Pulmonary artery endothelial cell (primary cell): ENCODE measurements around the gene PMM2. TPM values are rescaled to one million over a fixed set of nuclear protein-coding genes. Genes with fewer than 3 reads are reported as not detected.
"Not testable (repeated sequence)": the region's sequence is repeated elsewhere in the genome, so short reads cannot be mapped to it uniquely, and the experiment has no call there.

Experiments used
- DNase-seq: peaks from one replicate; pipeline ENCODE4 v3.0.0-alpha.2; 2011; ENCODE audit warnings: low read depth, low spot score
- total RNA-seq: library from RNA; depleted of rRNA; stranded (reverse); fragments of >200 nt; gene quantifications from 2 replicates; pipeline ENCODE4 v1.2.3, GENCODE V29; 2014

PMM2 gene
- total RNA-seq = 21.6 and 31.1 TPM in 2 replicates

DNA sequence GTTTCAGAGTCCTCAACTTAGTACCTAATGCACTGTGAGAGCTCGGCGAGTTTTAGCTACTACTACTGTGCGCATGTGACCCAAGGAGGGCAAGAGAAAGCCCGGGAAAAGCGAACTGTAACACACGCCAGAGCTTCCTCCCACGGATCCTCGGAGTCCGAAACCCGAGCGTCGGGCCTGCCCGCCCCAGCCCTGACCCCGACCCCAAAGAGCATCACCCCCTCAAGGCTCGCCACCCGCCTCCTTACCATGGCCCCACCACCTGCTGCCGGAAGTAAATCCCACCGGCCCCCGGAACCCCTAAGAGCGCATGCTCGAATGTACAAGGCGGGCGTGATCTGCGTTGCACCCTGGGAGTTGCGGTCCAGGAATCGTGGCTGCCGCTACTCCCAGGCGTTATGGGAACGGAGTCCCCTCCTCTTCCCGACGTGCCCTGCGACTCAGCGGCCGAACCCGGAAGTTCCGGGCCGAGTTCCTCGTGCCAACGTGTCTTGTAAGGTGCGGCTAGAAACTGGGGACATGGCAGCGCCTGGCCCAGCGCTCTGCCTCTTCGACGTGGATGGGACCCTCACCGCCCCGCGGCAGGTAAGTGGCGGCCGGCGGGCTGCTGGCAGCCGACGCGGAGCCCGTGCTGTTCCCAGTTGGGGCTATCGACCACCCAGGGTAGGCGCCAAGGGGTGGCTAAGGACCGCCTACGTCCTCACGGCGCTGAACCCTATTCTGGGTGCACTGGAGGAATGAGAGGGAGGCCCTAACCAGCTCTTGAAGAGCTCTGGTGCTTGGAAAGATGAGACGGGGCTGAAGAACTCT lies at the start of gene PMM2, which contains the start of gene TMEM186:
Gene PMM2 (plus strand): TSS at position 476 of the 810 bp plus-strand sequence. CDS start 44 bp downstream, at position 520.
Gene TMEM186 (minus strand): TSS at position 276 of the 810 bp plus-strand sequence. CDS start 25 bp downstream, at position 251.
- DNase-seq = peak; percentile 90

DNA sequence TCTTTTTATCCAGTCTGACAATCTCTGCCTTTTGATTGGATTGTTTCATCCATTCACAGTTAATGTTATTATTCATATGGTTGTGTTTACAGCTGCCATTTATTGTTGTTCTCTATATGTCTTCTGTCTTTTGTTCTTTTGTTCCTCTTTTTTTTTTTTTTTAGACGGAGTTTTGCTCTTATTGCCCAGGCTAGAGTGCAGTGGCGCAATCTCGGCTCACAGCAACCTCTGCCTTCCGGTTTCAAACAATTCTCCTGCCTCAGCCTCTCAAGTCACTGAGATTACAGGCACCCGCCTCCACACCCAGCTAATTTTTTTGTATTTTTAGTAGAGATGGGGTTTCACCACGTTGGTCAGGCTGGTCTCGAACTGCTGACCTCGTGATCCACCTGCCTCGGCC lies 48.7 kb upstream of the PMM2 start:
- DNase-seq = not testable (repeated sequence)

DNA sequence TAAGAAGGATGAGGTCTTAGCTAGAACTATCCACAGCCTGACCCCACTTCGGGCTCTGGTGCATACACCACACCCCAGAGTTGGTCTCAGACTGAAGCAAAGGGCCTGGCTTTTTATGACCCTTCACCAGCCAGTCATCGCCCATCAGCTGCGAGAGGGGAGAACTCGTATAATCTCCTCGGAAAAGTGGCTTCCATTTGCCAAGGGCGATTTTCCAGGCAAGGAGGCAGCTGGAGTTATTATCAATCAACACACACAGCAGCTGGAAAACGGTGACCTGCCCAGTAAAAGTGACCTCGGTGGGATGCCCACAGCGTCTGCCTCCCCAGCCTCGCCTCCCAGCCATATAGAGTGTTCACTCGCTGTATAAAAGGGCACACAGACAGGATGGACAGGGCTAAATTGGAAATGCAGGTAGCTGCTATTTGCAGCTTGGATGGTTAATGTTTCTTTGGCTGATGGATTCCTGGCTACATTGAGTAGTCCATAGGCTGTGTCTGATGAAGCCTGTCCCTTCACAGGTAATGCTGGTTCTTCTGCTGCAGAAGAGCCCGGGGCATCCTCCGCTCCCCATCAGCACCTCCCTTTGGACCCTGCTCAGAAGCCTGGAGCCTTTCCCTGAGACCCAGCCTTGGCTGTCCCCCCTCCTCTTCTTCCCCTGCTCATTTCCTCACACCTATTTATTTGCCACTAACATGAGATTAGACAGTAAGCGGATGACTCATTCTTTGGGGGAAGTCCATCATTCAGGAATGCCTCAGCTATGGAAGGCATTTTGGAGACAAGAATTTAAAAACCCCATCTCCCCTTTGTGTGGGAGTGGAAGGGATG lies 45.9 kb upstream of the PMM2 start:
- DNase-seq = no peak

DNA sequence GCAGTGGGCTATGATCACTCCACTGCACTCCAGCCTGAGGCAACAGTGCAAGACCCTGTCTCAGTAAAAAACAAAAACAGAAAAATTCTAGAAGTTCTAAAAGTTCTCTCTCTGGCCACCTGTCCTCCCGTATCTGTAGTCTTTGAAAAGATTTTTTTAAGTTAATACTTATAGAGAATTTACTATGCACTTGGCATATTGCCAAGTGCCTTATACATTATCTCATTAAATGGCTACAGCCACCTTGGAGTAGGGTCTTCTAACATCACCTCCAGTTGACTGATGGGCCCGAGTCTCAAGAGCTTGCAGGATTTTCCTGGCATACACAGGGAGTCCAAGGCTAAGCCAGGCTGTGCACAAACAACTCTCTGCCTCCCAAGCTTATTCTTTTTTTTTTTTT lies 44.9 kb upstream of the PMM2 start:
- no peak for DNase-seq

DNA sequence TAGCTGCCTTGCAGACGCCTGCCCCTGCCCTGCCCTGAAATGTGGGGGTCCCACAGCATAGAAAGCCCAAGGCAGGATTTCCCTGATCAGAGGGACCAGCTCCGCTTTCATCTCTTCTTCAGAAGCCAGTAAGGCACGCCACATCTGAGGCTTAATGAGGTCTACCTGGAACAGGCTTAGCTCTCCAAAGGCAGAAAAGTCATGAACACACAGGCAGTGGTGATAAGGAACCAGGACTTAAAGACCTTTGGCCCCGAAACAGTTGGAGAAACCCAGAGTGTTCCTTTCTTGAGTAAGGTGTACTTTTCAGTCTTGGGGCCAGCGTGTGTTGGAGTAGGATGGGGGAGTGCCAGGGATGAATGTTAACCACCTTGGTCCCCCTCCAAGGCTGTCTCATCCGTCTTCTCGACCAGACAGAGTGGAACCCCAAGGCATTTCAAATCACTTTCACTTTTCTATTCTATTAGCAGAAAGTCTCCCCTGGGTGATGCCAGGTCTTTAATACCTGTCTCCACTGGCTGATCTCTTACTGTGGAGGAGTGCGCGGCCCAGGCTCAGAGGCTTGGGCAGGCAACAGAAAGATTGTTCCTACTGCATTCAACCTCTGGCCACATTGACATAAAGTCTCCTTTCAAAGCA lies 44.1 kb upstream of the PMM2 start:
- no peak for DNase-seq

DNA sequence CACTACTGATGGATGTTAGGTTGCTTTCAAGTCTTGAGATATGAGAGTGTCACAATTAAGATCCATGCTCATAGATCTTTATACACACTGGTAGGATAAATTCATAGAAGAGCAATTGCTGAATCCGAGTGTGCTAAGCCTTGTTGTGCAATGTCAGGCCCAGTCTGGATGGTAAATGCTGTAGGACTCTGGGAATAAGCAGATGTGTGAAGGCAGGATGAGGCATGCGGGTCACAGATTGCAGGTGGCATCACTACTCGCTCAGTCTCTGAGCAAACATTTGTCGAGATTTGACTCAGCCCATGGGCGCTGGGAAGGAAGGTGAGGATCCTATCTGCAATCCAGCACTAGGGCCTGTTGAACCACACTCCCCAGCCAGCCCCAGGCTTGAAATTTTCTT lies 40.9 kb upstream of the PMM2 start:
- DNase-seq = no peak

DNA sequence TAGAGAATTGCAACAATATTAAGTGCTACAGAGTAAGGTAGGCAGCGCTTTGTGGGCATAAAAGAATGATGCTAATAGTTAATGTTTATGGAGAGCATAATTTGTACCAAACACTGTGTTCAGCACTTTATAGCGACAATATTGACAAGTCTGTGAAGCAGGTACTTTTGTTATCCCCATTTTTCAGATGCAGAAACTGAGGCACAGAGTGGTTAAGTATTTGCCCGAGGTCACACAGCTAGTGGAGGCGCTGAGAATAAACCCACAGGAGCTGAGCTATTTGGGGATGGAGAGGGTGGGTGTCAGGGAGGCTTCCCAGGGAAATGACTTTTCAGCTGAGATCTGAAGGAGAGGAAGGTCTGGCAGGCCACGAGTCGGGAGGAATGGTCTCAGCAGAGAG lies 39.6 kb upstream of the PMM2 start:
- no peak for DNase-seq

DNA sequence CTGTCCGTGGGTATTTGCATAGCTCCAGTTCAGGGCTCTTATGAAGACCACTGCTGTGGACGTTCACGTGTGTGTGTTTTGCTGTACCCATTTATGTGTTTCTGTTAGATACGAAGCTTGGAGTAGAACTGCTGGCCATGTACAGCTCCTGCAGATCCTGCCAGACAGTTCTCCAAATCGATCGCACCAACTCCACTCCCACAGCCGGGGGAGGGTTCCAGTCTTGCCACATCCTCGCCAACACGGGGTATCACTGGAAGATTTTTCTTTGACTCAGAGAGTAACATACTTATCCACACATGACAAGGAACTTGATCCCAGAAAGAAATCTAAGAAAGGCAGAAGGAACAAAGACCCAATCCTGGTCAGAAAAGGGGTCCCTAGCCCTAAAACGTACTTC lies 37.6 kb upstream of the PMM2 start:
- DNase-seq = no peak

DNA sequence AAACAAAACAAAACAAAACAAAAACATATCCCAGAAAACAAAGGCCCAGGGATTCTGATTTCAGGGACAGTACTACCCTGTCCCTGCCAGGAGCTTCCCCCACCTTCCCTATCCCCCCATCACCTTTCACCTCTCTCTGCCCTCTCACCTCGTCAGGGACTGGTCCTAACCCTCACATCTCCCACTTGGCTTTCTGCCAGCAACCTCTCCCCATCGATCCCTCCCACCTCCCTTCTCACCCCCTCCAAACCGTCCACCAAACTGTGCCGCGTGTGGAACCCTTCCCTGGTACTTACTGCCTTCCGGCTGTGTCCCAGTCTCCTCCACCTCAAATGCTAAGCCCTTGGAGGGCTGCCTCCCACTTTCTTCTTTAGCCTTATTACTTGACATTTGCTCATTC lies 36.6 kb upstream of the PMM2 start:
- no peak for DNase-seq

DNA sequence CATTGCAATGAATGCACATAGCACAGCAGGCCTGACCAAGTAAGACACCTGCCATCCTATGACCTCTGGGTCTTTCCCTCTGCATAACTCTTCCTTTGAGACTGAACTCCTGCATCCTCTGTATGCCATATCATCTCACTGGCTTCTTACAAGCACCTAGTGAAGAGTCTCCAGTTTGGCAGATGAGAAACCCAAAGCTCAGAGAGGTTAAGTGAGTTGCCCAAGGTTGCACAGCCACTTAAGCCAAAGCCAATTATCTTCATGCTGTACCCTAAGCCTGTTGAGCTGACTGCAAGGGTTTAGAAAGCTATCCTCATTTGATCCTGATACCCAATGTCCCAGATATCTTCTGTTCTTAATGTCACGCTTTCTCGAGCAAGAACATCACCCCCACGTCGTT lies 35.4 kb upstream of the PMM2 start:
- no peak for DNase-seq

DNA sequence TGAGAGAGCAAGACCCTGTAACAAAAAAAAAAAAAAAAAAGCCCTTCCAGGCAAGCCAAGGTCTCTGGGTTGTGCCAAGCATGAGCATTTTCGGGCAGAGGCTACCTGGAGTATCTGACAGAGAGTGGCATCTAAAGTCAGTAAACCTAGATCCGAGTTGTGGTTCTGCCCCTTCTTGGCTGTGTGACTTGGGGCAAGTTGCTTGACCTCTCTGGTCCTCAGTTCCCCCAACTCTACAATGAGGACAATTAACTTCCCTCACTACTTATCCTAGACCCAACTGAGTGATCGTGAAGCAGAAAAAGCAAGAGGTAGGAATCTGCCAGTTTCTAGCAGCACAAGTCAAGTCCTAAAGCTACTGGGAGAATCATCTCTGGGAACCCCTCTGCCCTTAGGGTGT lies 34.6 kb upstream of the PMM2 start:
- no peak for DNase-seq

DNA sequence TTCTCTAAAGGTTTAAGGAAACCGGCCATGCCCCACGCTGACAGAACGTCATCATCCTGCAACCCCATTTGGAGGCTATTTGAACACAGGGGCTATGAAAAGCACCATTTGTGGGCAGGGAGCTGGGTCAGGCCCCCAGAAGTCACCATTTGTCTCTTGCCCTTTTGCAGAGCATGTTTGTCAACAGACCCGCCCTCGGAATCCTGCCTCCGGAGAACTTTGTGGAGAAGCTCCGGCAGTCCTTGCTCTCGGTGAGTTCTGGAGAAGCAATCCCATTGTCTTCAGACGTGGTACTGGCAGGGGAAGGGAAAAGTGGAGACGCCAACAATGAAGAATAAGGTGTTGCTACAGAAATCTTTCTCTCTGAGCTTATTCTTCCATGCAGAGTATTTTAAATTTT lies 33.7 kb upstream of the PMM2 start:
- DNase-seq = no peak

DNA sequence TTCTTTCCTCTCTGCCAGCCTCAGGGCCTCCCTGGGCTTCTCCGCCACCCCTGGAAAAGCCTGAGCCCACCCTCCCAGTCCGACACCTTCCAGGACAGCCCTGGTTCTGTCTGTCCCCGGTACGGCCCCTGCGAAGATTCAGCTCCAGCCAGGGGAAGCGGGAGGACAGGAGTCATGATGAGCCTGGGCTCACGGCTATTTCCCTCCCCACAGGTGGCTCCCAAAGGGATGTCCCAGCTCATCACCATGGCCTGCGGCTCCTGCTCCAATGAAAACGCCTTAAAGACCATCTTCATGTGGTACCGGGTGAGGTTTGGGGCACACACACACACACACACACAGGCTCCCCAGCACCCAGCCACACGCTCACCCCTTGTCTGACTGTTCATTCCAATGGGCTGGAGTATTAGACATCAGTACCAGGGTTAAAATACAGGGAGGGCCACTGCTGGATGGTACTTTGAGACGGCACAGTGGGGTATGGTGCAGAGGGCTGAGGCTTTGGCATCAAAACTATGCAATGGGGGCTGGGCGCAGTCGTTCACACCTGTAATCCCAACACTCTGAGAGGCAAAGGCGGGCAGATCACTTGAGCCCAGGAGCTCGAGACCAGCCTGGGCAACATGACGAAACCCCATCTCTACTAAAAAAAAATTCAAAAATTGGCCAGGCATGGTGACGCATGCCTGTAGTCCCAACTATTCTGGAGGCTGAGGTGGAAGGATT lies 33.0 kb upstream of the PMM2 start:
- DNase-seq = no peak

DNA sequence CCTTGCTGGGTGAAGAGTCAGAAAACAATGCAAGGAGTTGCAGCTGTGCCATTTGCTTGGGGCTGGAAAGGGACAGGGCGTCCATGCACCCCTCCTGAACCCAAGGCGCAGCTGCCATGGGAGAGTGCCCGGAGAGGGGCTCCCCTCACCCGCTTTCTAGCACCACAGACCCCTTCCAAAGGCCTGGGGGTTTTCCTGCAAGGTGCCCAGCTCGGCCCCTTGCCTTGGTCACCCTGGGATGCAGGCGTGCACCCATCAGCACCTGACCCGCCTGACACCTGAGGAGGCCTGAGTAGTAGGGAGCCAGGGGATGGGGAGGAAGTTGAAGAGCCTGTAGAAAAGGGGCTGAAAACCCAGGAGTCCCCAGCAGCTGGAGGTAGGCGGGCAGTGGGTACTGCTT lies 30.5 kb upstream of the PMM2 start:
- no peak for DNase-seq

DNA sequence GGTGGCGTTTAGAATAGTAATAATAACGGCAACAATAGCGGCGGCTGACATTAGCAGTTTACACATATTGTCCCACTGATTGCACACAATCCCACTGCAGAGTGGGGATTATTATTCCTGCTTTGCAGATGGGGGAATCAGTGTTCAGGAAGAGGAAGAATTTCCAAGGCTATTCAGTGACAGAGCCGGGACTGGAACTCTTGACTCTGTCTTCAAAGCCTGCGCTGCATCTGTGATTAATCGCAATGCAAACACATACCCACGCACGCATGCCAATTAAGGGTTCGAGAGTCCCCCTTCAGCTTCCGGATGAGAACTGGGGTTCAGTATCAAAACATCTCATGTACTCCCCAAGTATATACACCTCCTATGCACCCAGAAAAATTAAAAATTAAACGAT lies 29.4 kb upstream of the PMM2 start:
- no peak for DNase-seq

DNA sequence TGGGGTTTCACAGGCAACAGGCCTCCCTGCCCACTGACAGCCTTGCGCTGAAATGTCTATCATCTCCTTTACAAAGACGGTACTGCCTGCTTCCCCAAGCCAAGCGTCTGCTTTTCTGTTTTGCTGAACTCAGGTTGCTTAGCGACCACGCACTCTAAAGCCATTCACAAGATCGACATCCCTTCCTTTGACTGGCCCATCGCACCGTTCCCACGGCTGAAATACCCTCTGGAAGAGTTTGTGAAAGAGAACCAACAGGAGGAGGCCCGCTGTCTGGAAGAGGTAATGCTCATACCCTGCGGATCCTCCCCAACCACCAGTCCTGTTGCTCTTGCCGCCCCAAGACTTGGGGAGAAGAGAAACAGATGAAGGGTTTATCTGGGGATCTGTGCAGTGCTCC lies 28.9 kb upstream of the PMM2 start:
- no peak for DNase-seq

DNA sequence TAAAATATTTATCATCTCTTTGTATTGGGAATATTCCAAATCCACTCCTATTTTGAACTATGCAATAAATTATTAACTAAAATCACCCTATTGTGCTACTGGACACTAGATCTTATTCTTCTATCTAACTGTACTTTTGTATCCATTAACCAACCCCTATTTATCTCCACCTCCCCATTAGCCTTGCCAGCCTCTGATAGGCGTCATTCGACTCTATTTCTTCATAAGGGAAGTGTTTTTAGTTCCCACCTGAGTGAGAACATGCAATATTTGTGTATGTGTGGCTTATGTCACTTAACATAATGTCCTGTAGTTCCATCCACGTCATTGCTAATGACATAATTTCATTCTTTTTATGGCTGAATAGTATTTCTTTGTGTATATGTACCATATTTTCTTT lies 24.1 kb upstream of the PMM2 start:
- DNase-seq = no peak

DNA sequence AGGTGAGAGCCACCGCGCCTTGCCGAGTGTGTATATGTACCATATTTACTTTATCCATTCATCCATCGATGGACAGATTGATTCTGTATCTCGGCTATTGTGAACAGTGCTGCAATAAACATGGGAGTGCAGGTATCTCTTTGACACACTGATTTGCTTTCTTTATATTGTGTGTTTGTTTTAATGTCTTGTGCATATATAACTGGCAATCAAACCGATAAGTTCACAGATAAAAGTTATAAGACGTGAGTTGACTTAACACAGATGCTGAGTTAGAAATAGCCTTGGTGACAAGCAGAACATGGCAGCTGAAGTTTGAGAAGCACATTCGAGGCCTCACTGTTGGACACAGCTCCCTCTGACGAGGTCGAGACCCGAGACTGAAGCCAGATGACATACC lies 23.4 kb upstream of the PMM2 start:
- DNase-seq = no peak

DNA sequence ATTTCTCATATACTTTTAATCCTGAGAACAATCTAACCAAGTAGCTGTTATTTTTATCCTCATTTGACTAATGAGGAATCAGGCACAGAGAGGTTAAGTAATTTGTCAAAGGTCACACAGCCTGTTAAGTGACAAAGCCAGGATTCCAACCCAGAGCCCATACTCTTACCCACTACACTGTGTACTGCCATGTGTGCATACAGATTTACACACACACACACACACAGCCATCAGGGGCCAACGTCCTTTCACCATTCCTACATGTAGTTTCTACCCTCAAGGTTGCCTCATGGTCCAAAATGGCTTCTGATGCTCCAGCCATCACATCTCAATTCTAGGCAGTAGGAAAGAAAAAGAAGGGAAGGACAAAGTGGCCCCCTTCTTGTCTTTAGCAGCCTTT lies 22.3 kb upstream of the PMM2 start:
- no peak for DNase-seq

DNA sequence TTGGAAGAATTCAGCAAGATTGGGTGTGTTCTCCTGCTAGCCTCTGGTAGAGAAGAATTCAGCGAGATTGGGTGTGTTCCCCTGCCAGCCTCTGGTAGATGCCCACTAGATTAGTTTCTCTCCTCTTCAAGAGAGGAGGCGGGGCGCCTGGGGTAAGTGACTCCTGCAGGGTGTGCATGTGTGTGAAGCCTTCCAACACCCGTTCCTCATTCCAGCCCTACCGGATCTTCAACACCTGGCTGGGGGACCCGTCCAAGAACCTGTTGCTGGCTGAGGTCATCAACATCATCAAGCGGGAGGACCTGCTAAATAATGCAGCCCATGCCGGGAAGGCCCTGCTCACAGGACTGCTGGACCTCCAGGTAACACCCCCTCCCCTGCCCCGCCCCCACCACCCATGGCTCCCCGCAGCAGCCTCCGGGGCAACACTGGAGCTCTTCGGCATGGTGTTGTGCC lies 21.5 kb upstream of the PMM2 start:
- no peak for DNase-seq

DNA sequence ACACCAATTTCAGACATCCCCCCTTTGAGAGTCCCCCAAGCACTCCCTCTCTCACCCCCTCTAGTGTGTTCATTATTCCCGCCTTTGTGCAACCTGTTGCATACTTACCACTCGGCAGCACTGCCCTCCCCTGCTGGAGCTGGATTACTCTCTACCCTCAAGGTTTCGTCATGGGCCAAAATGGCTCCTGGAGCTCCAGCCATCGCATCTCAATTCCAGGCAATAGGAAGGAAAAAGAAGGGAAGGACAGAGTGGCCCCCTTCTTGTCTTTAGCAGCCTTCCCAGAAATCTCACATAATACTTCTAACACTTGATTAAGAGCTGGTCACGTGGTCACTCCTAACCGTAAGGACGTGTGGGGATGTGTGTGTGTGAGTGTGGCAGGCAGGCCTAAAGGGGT lies 20.4 kb upstream of the PMM2 start:
- DNase-seq = no peak
